ENCODE data around the gene ADGRB2. TPM values are rescaled to one million over a fixed set of nuclear protein-coding genes. Genes with fewer than 3 reads are reported as not detected.

ADGRB2 gene
- total RNA-seq, 1 donor: 5.8 TPM

DNA sequence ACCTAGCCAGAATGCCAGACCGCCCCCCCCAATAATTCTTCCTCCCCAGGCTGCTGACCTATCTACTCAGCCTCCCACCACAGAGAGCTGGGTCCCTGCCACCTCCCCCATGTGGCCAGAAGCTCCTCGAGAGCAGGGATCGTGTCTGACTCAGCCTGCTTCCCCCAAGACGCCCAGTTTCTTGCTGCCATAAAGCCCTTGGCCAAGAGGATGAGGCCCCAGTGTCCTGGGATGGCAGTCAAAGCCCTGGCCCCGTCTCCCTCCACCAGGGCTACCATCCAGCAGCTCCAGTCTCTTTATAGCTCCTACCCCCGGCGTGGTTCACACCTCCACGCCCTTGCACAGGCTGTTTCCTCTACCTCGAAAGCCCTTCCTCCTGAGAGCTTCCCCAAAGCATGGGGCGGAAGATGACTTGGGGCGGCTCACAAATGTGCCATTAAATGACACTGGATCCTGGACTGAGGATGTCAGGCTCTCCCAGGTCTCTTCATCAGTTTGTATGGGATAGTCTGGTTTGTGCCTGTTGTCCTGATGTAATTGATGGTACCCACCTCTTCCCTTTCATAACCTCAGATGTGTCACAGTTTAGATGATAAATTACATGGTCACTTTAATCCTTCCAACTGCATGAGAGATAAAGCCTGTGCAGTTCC is 13.2 kb downstream of the ADGRB2 start:
- H4K20me1 ChIP-seq (ENCODE audit: insufficient read depth, low read length): peaks cover 37% of the 10 kb centered on the region
- TF ChIP-seq, protein P1, sequence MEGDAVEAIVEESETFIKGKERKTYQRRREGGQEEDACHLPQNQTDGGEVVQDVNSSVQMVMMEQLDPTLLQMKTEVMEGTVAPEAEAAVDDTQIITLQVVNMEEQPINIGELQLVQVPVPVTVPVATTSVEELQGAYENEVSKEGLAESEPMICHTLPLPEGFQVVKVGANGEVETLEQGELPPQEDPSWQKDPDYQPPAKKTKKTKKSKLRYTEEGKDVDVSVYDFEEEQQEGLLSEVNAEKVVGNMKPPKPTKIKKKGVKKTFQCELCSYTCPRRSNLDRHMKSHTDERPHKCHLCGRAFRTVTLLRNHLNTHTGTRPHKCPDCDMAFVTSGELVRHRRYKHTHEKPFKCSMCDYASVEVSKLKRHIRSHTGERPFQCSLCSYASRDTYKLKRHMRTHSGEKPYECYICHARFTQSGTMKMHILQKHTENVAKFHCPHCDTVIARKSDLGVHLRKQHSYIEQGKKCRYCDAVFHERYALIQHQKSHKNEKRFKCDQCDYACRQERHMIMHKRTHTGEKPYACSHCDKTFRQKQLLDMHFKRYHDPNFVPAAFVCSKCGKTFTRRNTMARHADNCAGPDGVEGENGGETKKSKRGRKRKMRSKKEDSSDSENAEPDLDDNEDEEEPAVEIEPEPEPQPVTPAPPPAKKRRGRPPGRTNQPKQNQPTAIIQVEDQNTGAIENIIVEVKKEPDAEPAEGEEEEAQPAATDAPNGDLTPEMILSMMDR (IDR thresholded peaks at IDR 0.05; ENCODE audit: extremely low read depth, low read depth, low read length): no peak
- no peaks in the 10 kb centered on the region for H3K9me3 ChIP-seq (ENCODE audit: low read depth, low read length)
- H3K4me1 ChIP-seq (ENCODE audit: insufficient read depth, low read length): peaks cover 23% of the 10 kb centered on the region
- H3K4me2 ChIP-seq (ENCODE audit: insufficient read depth, low read length): peak overlapping the region; percentile 40
- no peaks in the 10 kb centered on the region for H3K79me2 ChIP-seq (ENCODE audit: insufficient read depth, low read length)
- H2AFZ ChIP-seq (ENCODE audit: low read length): no peak overlapping the region
- peak; percentile 99 for DNase-seq (ENCODE audit: insufficient read length, low spot score, missing footprints)
- H3K27ac ChIP-seq (ENCODE audit: low read depth, low read length): no peak overlapping the region
- peak overlapping the region; percentile 10 for H3K4me3 ChIP-seq (ENCODE audit: insufficient read depth, low read length)
- H3K36me3 ChIP-seq (ENCODE audit: insufficient read depth, low read length): no peaks in the 10 kb centered on the region
- H3K27me3 ChIP-seq (ENCODE audit: insufficient read depth, low read length): no peaks in the 10 kb centered on the region

DNA sequence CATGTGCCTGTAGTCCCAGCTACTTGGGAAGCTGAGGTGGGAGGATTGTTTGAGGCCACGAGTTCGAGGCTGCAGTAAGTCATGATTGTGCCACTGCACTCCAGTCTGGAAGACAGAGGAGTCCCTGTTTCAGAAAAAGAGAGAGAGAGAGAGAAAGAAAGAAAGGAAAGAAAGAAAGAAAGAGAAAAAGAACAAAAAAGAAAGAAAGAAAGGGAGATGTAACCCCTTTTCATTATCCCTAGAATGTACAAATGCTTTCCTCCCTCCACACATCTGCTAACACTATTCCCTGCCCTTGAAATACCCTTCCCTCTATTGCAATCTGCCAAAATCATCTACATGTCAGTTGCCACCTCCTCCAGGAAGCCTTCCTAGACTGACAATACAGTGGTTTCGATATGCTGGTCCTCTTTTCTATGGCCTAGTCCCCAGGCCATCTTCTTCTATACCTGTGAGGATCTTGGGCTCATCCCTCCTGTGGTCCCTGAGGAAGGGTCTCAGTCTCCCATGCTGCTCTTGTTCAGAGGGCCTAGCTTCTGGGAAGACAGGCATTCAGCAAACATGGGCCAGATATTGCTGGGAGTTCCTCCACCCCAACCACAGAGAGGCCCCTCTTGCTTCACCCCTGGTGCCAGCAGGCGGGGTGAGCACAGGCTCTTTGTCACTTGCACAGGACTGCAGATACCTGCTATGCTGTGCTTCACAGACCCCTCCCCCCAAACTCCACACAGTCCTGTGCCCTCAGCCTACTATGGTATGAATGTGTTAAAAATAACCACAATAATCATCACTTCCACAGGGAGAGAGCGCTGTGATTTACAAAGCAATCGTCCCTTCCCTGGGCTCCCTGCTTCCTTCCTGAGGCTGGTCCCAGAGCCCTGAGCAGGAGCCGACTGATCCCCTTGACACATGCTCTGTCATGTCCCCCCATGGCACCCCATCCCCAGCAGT is 14.1 kb downstream of the ADGRB2 start:
- Histone ChIP-seq H3K4me2 (ENCODE audit: insufficient read depth, low read length) (peak overlapping the region; percentile 40), H2AFZ (ENCODE audit: low read length) (no peak overlapping the region)
- TF ChIP-seq, protein P1 (IDR thresholded peaks at IDR 0.05; ENCODE audit: extremely low read depth, low read depth, low read length): no peak

DNA sequence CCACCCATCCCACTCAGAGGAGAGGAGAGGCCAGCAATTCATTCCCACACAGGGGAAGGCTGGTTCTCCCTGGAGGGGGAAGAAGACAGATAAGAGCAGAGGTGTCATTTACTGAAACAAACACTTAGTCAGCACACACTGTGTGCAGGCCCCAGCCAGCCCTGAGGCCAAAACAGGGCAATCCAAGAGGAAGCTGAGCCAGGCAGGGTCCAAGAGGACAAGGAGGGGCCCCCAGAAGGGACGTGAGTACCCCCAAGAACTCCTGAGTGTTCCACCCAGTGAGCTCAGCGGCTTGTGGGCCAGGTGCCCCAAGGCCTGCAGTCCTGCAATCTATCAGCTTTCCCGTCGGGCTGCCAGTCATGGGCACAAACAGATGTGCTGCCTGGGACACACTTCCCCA is 15.8 kb downstream of the ADGRB2 start:
- no peak overlapping the region for H3K4me3 ChIP-seq (ENCODE audit: insufficient read depth, low read length)
- no peaks in the 10 kb centered on the region for H3K79me2 ChIP-seq (ENCODE audit: insufficient read depth, low read length)
- H3K4me1 ChIP-seq (ENCODE audit: insufficient read depth, low read length): peaks cover 16% of the 10 kb centered on the region
- TF ChIP-seq, protein P1 (IDR thresholded peaks at IDR 0.05; ENCODE audit: extremely low read depth, low read depth, low read length): no peak
- no peaks in the 10 kb centered on the region for H3K27me3 ChIP-seq (ENCODE audit: insufficient read depth, low read length)
- no peaks in the 10 kb centered on the region for H3K36me3 ChIP-seq (ENCODE audit: insufficient read depth, low read length)
- H3K27ac ChIP-seq (ENCODE audit: low read depth, low read length): no peak overlapping the region
- no peaks in the 10 kb centered on the region for H3K9me3 ChIP-seq (ENCODE audit: low read depth, low read length)
- peaks cover 34% of the 10 kb centered on the region for H4K20me1 ChIP-seq (ENCODE audit: insufficient read depth, low read length)
- no peak overlapping the region for H2AFZ ChIP-seq (ENCODE audit: low read length)
- no peak for DNase-seq (ENCODE audit: insufficient read length, low spot score, missing footprints)
- H3K4me2 ChIP-seq (ENCODE audit: insufficient read depth, low read length): no peak overlapping the region

More for the DNA sequence above, 14.1 kb downstream of the ADGRB2 start:
- no peak overlapping the region for H3K27ac ChIP-seq (ENCODE audit: low read depth, low read length)
- H3K36me3 ChIP-seq (ENCODE audit: insufficient read depth, low read length): no peaks in the 10 kb centered on the region
- H3K9me3 ChIP-seq (ENCODE audit: low read depth, low read length): no peaks in the 10 kb centered on the region
- no peaks in the 10 kb centered on the region for H3K79me2 ChIP-seq (ENCODE audit: insufficient read depth, low read length)
- no peaks in the 10 kb centered on the region for H3K27me3 ChIP-seq (ENCODE audit: insufficient read depth, low read length)
- H4K20me1 ChIP-seq (ENCODE audit: insufficient read depth, low read length): peaks cover 37% of the 10 kb centered on the region
- no peak for DNase-seq (ENCODE audit: insufficient read length, low spot score, missing footprints)
- H3K4me3 ChIP-seq (ENCODE audit: insufficient read depth, low read length): peak overlapping the region; percentile 10
- peaks cover 23% of the 10 kb centered on the region for H3K4me1 ChIP-seq (ENCODE audit: insufficient read depth, low read length)

DNA sequence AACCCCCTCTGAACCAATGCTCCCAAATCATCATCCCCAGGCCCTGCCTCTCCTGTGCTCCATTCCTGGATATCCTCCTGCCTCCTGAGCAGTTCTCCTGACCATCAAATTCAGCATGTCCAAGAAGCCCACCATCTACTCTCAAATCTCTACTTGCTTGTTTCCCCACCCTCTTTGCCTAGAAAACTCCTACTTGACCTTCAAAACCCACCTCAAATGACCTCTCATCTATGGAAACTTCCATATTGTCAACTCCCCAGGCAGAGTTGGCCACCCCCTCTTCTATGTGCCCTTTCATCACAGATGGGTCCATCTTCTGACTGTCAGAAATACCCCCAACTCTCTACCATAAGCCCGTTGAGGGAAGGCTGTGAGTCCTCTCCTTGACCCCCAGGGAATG is 16.8 kb downstream of the ADGRB2 start:
- no peak overlapping the region for H3K4me2 ChIP-seq (ENCODE audit: insufficient read depth, low read length)
- no peak overlapping the region for H2AFZ ChIP-seq (ENCODE audit: low read length)
- no peak overlapping the region for H3K27ac ChIP-seq (ENCODE audit: low read depth, low read length)
- H3K79me2 ChIP-seq (ENCODE audit: insufficient read depth, low read length): no peaks in the 10 kb centered on the region
- H3K36me3 ChIP-seq (ENCODE audit: insufficient read depth, low read length): no peaks in the 10 kb centered on the region
- no peak for DNase-seq (ENCODE audit: insufficient read length, low spot score, missing footprints)
- TF ChIP-seq, protein P1 (IDR thresholded peaks at IDR 0.05; ENCODE audit: extremely low read depth, low read depth, low read length): no peak
- no peaks in the 10 kb centered on the region for H3K9me3 ChIP-seq (ENCODE audit: low read depth, low read length)
- no peaks in the 10 kb centered on the region for H3K27me3 ChIP-seq (ENCODE audit: insufficient read depth, low read length)
- H4K20me1 ChIP-seq (ENCODE audit: insufficient read depth, low read length): peaks cover 32% of the 10 kb centered on the region
- no peak overlapping the region for H3K4me3 ChIP-seq (ENCODE audit: insufficient read depth, low read length)
- peaks cover 16% of the 10 kb centered on the region for H3K4me1 ChIP-seq (ENCODE audit: insufficient read depth, low read length)

Data from osteoblast (primary cell).